Common myeloid progenitor, CD34-positive (primary cell): ENCODE measurements around the gene CFAP73.
A peak's percentile ranks its signal among the peaks of the same experiment; 100 is the strongest.

Experiments used
- CTCF ChIA-PET: fragments of 350-600 bp; sonication (Branson Sonifier 250); formaldehyde crosslinking; loops from one replicate; lab custom pipeline; 2021; ENCODE audit warnings: antibody characterized with exemption; lab: Charles Lee
- POLR2A ChIA-PET: fragments of 350-600 bp; sonication (Branson Sonifier 250); formaldehyde crosslinking; loops from one replicate; lab custom pipeline; 2021; ENCODE audit warnings: antibody characterized with exemption; lab: Charles Lee
- DNase-seq, 3 donors: peaks; one replicate each; pipeline versions ENCODE4 v3.0.0 to v3.0.0-alpha.2; 2013
- H3K27ac ChIP-seq, 2 experiments: 1 replicate in 1 of 2; 2 replicates in 1 of 2; pipeline ENCODE4 v1.7.0; 2013; ENCODE audit warnings: inconsistent platforms in 2 of 2, low read length in 2 of 2, mild to moderate bottlenecking in 2 of 2, low read depth in 1 of 2, moderate library complexity in 1 of 2; ENCODE audit not compliant: severe bottlenecking in 2 of 2, insufficient read depth in 1 of 2, poor library complexity in 1 of 2
- H3K27me3 ChIP-seq, 5 experiments: replicated peaks in 2 of 5; 1 replicate in 3 of 5; 2 replicates in 2 of 5; pipeline versions ENCODE4 v1.6.1 to v1.7.0; 2013; ENCODE audit warnings: low read length in 4 of 5, mild to moderate bottlenecking in 2 of 5, moderate library complexity in 2 of 5, inconsistent platforms in 1 of 5; ENCODE audit not compliant: insufficient read depth in 5 of 5, control insufficient read depth in 4 of 5
- H3K36me3 ChIP-seq, 4 experiments: 1 replicate in 2 of 4; 2 replicates in 2 of 4; pipeline versions ENCODE4 v1.6.1 to v1.7.0; 2013; ENCODE audit warnings: low read length in 3 of 4, control low read depth in 1 of 4, mild to moderate bottlenecking in 1 of 4; ENCODE audit not compliant: control insufficient read depth in 4 of 4, insufficient read depth in 4 of 4
- H3K4me1 ChIP-seq, 4 experiments: 1 replicate in 3 of 4; 2 replicates in 1 of 4; pipeline versions ENCODE4 v1.6.1 to v1.7.1; 2013; ENCODE audit warnings: low read length in 3 of 4, mild to moderate bottlenecking in 3 of 4, control low read depth in 1 of 4, inconsistent platforms in 1 of 4, moderate library complexity in 1 of 4; ENCODE audit not compliant: control insufficient read depth in 4 of 4, insufficient read depth in 4 of 4; ENCODE audit errors: control extremely low read depth in 1 of 4
- H3K4me3 ChIP-seq, 7 experiments: 1 replicate in 4 of 7; 2 replicates in 3 of 7; pipeline versions ENCODE4 v1.5.1 to v1.7.0; 2013; ENCODE audit warnings: mild to moderate bottlenecking in 7 of 7, low read length in 6 of 7, moderate library complexity in 6 of 7, inconsistent platforms in 2 of 7, low read depth in 2 of 7, control low read depth in 1 of 7; ENCODE audit not compliant: insufficient read depth in 4 of 7, control insufficient read depth in 1 of 7; ENCODE audit errors: extremely low read depth in 1 of 7
- H3K9me3 ChIP-seq, 5 experiments: 1 replicate in 4 of 5; 2 replicates in 1 of 5; pipeline versions ENCODE4 v1.6.1 to v1.7.1; 2013; ENCODE audit warnings: low read length in 4 of 5, mild to moderate bottlenecking in 2 of 5, inconsistent platforms in 1 of 5, low read depth in 1 of 5, moderate library complexity in 1 of 5; ENCODE audit not compliant: control insufficient read depth in 4 of 5, insufficient read depth in 2 of 5; ENCODE audit errors: control extremely low read depth in 1 of 5
- WGBS: methylation state at CpG from one replicate; pipeline ENCODE4 v1.1.5; 2013; ENCODE audit not compliant: insufficient coverage; 5-methylcytosine and 5-hydroxymethylcytosine counted together

CFAP73 gene

DNA sequence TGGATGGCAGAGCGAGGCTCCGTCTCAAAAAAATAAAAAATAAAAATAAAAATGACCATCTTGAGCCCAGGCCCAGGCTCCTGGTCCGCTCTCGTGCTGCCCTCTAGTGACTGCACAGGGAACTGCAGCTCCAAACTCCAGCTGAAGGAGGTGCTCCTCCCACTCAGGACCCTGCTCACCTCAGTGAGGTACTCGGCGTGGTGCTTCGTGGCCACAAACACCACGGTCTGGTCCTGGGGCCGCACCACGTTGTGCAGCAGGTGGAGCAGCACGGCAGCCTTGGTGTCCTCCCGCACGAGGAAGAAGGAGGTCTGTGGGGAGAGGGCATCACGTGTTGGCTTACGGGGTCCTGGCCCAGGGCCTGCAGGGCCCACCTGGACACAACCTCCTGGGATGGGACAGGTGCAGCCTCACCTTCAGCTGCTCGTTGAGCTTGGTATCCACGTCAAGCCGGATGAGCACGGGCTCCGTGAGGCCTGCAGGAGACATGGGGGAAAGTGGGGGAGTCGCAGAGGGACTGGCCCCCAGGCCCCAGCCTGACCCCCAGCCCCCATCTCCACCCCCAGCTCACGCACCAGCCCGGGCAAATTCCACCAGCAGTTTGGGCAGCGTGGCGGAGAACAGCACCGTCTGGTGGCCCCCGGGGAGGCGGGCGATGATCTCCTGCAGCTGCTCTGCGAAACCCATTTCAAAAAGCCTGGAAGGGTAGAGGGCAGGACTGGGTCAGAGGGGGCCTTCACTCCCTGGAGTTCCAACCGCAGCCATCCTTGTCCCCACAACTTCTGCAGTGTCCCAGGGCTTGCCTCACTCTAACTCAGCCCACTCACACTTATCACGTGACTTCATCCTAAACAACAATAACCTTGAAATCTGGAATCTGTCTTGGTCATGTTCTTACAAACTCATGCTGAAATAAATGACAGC is 25.2 kb downstream of the CFAP73 start:
- ChIA-PET CTCF (interaction anchor here (0.6 to 8.5 kb wide), 23 partner anchors 10 to 197 kb away, joined by 3 to 97 read pairs (median 6); partner anchors contain the start of genes CFAP73, DDX54, RASAL1 and RITA1), POLR2A (interaction anchor here (0.5 to 0.6 kb wide), 2 partner anchors 117 to 260 kb away, joined by 3 read pairs; no protein-coding TSS in a partner anchor)
- Histone ChIP-seq H3K36me3 (peaks cover 36 to 89% (median 79%) of the 10 kb centered on the region in 4 experiments), H3K27me3 (no peaks in the 10 kb centered on the region), H3K4me1 (no peaks in the 10 kb centered on the region), H3K4me3 (no peak overlapping the region), H3K27ac (no peak overlapping the region), H3K9me3 (peaks cover 0 to 9% (median 6%) of the 10 kb centered on the region in 5 experiments)
- 59% methylated on average over 18 of the region's 32 CpGs for WGBS
- DNase-seq = peak; percentile 56 to 79 (median 69)

DNA sequence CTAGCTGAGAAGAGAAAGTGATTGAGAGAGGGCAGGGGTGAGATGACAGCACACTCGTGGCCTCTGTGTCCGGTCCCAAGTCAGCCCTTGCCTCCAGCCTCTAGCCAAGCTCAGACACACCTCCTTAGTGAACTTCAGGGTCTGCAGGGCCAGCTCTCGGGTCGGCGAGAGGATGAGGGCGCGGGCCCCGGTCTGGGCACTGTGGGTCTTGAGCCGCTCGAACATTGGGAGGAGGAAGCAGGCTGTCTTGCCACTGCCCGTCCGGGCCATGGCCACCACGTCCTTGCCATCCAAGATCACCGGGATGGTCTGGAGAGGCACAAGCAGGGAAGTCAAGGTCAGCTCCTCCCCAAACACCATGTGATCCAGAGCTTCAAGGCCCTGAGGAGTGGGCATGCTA is 29.5 kb downstream of the CFAP73 start:
- CTCF ChIA-PET = interaction anchor here (1.1 to 8.5 kb wide), 9 partner anchors 8 to 131 kb away, joined by 3 to 97 read pairs (median 4); partner anchors contain the start of gene CFAP73
- 98% methylated on average over 12 of the region's 14 CpGs for WGBS
- no peak overlapping the region for H3K27ac ChIP-seq
- H3K36me3 ChIP-seq = peaks cover 18 to 71% (median 55%) of the 10 kb centered on the region in 4 experiments
- peaks cover 0 to 9% (median 6%) of the 10 kb centered on the region in 5 experiments for H3K9me3 ChIP-seq
- POLR2A ChIA-PET = no interaction called here
- no peak for DNase-seq
- H3K27me3 ChIP-seq = no peaks in the 10 kb centered on the region
- no peak overlapping the region for H3K4me3 ChIP-seq
- H3K4me1 ChIP-seq = peaks cover 0 to 4% (median under 1%) of the 10 kb centered on the region in 4 experiments

DNA sequence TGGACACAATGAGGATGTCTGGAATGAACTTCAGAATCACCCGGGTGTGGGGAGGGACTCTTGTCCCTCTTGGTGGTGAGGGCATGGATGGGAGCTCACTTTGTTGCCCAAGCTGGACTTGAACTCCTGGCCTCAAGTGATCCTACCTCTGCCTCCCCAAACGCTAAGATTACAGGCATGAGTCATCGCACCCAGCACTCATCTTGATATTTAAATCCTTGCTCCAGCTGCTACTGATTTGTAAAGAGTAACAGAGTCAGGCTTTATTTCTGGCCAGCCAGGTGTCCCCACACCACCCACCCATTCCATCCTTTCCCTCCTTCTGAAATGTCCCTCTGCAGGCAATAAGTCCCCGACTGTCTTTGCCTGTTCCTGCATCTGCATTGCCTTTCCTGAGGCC is 30.8 kb downstream of the CFAP73 start:
- Histone ChIP-seq H3K27me3 (no peaks in the 10 kb centered on the region), H3K36me3 (peaks cover 18 to 61% (median 47%) of the 10 kb centered on the region in 4 experiments), H3K9me3 (peaks cover 0 to 9% (median 6%) of the 10 kb centered on the region in 5 experiments), H3K27ac (no peak overlapping the region), H3K4me3 (no peak overlapping the region), H3K4me1 (peaks cover 0 to 11% (median 7%) of the 10 kb centered on the region in 4 experiments)
- ChIA-PET CTCF (interaction anchor here (1.1 to 1.9 kb wide), 5 partner anchors 9 to 46 kb away, joined by 3 to 7 read pairs (median 4); no protein-coding TSS in a partner anchor), POLR2A (no interaction called here)
- 91% methylated on average over 4 of the region's 4 CpGs for WGBS
- no peak for DNase-seq

DNA sequence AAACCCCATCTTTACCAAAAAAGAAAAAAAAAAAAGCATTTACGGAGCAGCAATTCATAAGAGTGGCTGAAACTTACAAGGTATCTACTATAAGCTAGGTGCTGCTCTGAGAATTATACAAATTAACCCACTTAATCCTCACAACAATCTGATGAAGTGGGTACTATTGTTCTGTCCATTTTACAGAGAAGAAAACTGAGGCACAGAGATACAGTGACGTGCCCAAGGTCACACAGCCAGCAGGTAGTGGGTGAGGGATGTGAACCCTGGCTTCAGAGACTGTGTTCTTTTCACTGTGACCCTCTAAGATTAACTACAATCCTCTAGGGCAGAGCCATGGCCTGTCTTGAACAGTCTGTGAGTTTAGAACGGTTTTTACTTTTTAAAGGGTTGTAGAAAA is 32.5 kb downstream of the CFAP73 start:
- Histone ChIP-seq H3K27ac (no peak overlapping the region), H3K4me1 (peaks cover 0 to 23% (median 21%) of the 10 kb centered on the region in 4 experiments), H3K36me3 (peaks cover 17 to 59% (median 39%) of the 10 kb centered on the region in 4 experiments), H3K27me3 (no peaks in the 10 kb centered on the region), H3K4me3 (no peak overlapping the region), H3K9me3 (peaks cover 0 to 8% (median 6%) of the 10 kb centered on the region in 5 experiments)
- POLR2A ChIA-PET = no interaction called here
- DNase-seq = no peak
- 100% methylated on average over 1 of the region's 3 CpGs for WGBS
- CTCF ChIA-PET = interaction anchor here (1.0 kb wide), 1 partner anchor 11 kb away, joined by 5 read pairs; no protein-coding TSS in a partner anchor

DNA sequence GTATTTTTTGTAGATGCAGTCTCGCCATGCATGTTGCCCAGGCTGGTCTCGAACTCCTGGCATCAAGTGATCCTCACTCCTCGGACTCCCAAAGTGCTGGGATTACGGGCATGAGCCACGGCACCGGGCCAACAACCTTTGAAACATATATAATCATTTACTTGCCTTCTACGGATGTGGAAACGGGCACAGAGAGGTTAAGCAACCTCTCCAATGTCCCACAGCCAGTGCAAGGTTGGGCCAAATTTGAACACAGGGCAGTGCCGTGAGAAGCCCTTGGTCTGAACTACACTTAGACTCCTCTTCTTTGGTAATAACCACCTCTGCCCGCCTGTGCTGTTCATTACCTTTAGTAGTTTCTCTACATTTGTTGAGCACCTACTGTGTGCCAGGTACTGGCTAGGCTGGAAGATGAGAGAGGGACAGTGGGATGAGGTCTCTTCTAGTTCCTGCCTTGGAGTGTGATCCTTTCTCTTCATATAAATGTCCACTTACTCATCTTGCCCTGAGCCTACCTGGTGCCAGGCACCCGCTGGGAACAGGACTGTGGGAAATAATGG is 33.6 kb downstream of the CFAP73 start:
- Histone ChIP-seq H3K9me3 (no peaks in the 10 kb centered on the region), H3K4me1 (peaks cover 0 to 26% (median 22%) of the 10 kb centered on the region in 4 experiments), H3K27ac (no peak overlapping the region), H3K36me3 (peaks cover 10 to 52% (median 27%) of the 10 kb centered on the region in 4 experiments), H3K4me3 (no peak overlapping the region), H3K27me3 (no peaks in the 10 kb centered on the region)
- no peak for DNase-seq
- CTCF ChIA-PET = interaction anchor here (0.9 to 3.0 kb wide), 2 partner anchors 8 to 17 kb away, joined by 3 to 17 read pairs; no protein-coding TSS in a partner anchor
- POLR2A ChIA-PET = interaction anchor here (0.6 kb wide), 1 partner anchor 176 kb away, joined by 5 read pairs; no protein-coding TSS in a partner anchor
- WGBS = 98% methylated on average over 6 of the region's 11 CpGs

DNA sequence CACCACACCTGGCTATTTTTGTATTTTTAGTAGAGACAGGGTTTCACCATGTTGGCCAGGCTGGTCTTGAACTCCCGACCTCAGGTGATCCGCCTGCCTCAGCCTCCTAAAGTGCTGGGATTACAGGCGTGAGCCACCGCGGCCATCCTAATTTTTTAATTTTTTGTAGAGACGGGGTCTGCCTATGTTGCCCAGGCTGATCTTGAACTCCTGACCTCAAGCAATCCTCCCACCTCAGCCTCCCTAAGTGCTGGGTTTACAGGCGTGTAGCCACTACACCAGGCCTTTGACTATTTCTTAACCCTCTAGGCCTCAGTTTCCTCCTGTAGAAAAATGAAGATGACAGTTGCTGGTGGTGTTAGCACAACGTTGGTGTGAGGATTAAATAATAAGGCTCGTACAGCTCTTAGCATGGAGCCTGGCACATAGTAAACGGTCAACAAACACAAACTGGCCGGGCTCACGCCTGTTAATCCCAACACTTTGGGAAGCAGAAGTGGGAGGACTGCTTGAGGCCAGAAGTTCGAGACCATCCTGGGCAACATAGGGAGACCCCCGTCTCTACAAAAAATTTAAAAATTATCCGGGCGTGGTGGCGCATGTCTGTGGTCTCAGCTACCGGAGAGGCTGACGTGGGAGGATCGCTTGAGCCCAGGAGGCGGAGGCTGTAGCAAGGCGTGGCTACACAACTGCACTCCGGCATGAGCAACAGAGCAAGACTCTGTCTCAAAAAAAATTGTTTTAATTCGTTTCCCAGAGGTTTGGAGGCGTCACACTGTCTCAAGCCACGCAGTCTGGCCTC is 34.8 kb downstream of the CFAP73 start:
- Histone ChIP-seq H3K9me3 (no peaks in the 10 kb centered on the region), H3K4me3 (peak overlapping the region; percentile 74 to 90 (median 85)), H3K27me3 (no peaks in the 10 kb centered on the region), H3K4me1 (peaks cover 0 to 26% (median 22%) of the 10 kb centered on the region in 4 experiments), H3K27ac (peak overlapping the region; percentile 40 to 97), H3K36me3 (peaks cover 5 to 50% (median 19%) of the 10 kb centered on the region in 4 experiments)
- ChIA-PET POLR2A (interaction anchor here (1.1 kb wide), 1 partner anchor 24 kb away, joined by 3 read pairs; no protein-coding TSS in a partner anchor), CTCF (interaction anchor here (1.2 to 3.0 kb wide), 2 partner anchors 10 to 30 kb away, joined by 4 to 17 read pairs; no protein-coding TSS in a partner anchor)
- no peak for DNase-seq
- WGBS = 37% methylated on average over 24 of the region's 26 CpGs
